ENCODE results near the gene KLHL22. TPM values are rescaled to one million over a fixed set of nuclear protein-coding genes. Genes with fewer than 3 reads are reported as not detected.
"Not testable (repeated sequence)": the region's sequence is repeated elsewhere in the genome, so short reads cannot be mapped to it uniquely, and the experiment has no call there.

Gene KLHL22
- total RNA-seq, 4 donors from 2014 or later = 7.7 to 13.0 (median 8.3) TPM

GRCh38 chr22:20511578-20512229 lies 16.1 kb upstream of the KLHL22 start:
- 75 to 88% methylated on average over 3 to 4 of the region's 4 CpGs for WGBS, 2 donors
- no peaks in the 10 kb centered on the region for H3K9me3 ChIP-seq
- H3K4me3 ChIP-seq = no peak overlapping the region
- no peak for DNase-seq
- no peaks in the 10 kb centered on the region for H3K36me3 ChIP-seq
- peaks cover 48 to 95% (median 58%) of the 10 kb centered on the region in 3 donors for H3K4me1 ChIP-seq
- no peak for TF ChIP-seq POLR2A (IDR thresholded peaks at IDR 0.05)
- no peak for TF ChIP-seq CTCF (IDR thresholded peaks at IDR 0.05)
- intact Hi-C loops (cut with DNase I) = no loop called here
- H3K27me3 ChIP-seq = no peaks in the 10 kb centered on the region
- peak overlapping the region in 2 of 4 donors; percentile 14 to 99 for H3K27ac ChIP-seq

GRCh38 chr22:20510811-20511577 lies 15.4 kb upstream of the KLHL22 start:
- intact Hi-C loops (cut with DNase I) = no loop called here
- H3K4me1 ChIP-seq = peaks cover 48 to 88% (median 54%) of the 10 kb centered on the region in 3 donors
- TF ChIP-seq POLR2A (IDR thresholded peaks at IDR 0.05) (no peak), CTCF (IDR thresholded peaks at IDR 0.05) (no peak)
- WGBS, 2 donors = 44 to 45% methylated on average over 9 to 10 of the region's 10 CpGs
- no peak overlapping the region for H3K4me3 ChIP-seq
- peak overlapping the region; percentile 97 to 99 (median 99) for H3K27ac ChIP-seq
- no peak for DNase-seq
- H3K27me3 ChIP-seq = no peaks in the 10 kb centered on the region
- H3K36me3 ChIP-seq = no peaks in the 10 kb centered on the region
- no peaks in the 10 kb centered on the region for H3K9me3 ChIP-seq

- H3K4me3 ChIP-seq = peak overlapping the region; percentile 82 to 99 (median 94)
- peak overlapping the region; percentile 97 to 99 (median 99) for H3K27ac ChIP-seq
- H3K4me1 ChIP-seq = peaks cover 38 to 73% (median 45%) of the 10 kb centered on the region in 3 donors
- peak in 2 of 4 donors; percentile 49 to 63 for TF ChIP-seq POLR2A (IDR thresholded peaks at IDR 0.05)
- TF ChIP-seq CTCF (IDR thresholded peaks at IDR 0.05) = no peak
- H3K9me3 ChIP-seq = no peaks in the 10 kb centered on the region
- H3K36me3 ChIP-seq = no peaks in the 10 kb centered on the region
- intact Hi-C loops (cut with DNase I) = no loop called here
- no peaks in the 10 kb centered on the region for H3K27me3 ChIP-seq
- DNase-seq = no peak
- 4 to 10% methylated on average over 7 of the region's 7 CpGs for WGBS, 2 donors
Measured at GRCh38 chr22:20509344-20510047, 13.9 kb upstream of the KLHL22 start.

GRCh38 chr22:20508815-20509271 lies 13.2 kb upstream of the KLHL22 start:
- DNase-seq = no peak
- H3K9me3 ChIP-seq = no peaks in the 10 kb centered on the region
- WGBS, 2 donors = 10 to 27% methylated on average over 8 to 9 of the region's 10 CpGs
- peak overlapping the region; percentile 82 to 99 (median 94) for H3K4me3 ChIP-seq
- peak overlapping the region; percentile 97 to 99 (median 99) for H3K27ac ChIP-seq
- TF ChIP-seq CTCF (IDR thresholded peaks at IDR 0.05) = no peak
- no peak for TF ChIP-seq POLR2A (IDR thresholded peaks at IDR 0.05)
- peaks cover 37 to 73% (median 38%) of the 10 kb centered on the region in 3 donors for H3K4me1 ChIP-seq
- intact Hi-C loops (cut with DNase I) = no loop called here
- no peaks in the 10 kb centered on the region for H3K36me3 ChIP-seq
- H3K27me3 ChIP-seq = no peaks in the 10 kb centered on the region

GRCh38 chr22:20508067-20508755 lies 12.6 kb upstream of the KLHL22 start:
- intact Hi-C loops (cut with DNase I); H3K9me3 ChIP-seq; DNase-seq; H3K36me3 ChIP-seq; H3K27me3 ChIP-seq: not testable (repeated sequence)
- peak overlapping the region; percentile 82 to 99 (median 94) for H3K4me3 ChIP-seq
- 3% methylated on average over 19 to 21 of the region's 21 CpGs for WGBS, 2 donors
- peak overlapping the region; percentile 97 to 99 (median 99) for H3K27ac ChIP-seq
- H3K4me1 ChIP-seq = peaks cover 32 to 69% (median 34%) of the 10 kb centered on the region in 3 donors
